GM18511 (cell line): ENCODE measurements around the gene SPTBN5.

Experiments used
- ATAC-seq: cut with Tn5 transposase; IDR thresholded peaks from one replicate; pipeline ENCODE4 v1.9.1; 2021; ENCODE audit warnings: mild to moderate bottlenecking, moderate library complexity; ENCODE audit not compliant: unreplicated experiment

SPTBN5 gene

DNA sequence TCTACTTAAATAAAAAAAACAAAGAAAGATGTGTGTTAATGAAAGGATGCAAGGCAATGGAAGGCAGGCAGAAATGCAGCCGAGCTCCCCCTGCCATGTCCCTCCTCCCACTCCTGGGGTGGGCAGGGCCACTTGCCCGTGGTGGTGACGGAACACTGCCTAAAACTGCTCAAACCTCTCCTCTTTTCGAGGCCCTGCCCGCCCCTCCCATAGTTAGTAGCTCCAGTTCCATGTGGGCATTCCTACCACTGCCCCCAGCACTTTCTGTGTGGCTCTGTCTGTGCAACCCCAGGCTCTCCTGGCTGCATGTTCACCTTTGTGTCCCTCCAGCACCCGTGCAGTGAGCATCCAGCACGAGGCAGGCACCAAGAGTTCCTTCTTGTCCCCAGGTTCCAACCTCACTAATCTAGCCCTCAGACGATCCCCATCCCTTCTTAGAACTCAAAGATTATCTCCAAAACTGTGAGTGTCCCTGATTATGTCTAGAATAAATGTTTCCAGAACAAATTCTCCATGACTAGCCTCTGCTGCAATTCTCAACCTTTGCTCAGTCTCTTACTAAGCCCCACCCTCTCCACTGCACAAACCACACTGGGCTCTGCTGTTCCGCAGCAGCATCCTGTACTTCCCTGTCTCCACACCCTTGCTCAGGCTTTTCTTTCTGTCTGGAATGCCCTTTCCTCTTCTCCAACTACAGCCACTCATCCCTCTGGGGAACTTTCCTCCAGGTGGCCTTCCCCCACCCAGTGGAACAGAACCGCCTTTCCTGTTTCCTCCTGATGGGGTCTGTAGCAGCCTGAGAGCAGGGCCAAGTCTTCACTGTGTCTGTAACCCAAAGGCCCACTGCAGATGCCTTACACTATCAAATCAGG is 32.6 kb upstream of the SPTBN5 start:
- ATAC-seq: no peak

DNA sequence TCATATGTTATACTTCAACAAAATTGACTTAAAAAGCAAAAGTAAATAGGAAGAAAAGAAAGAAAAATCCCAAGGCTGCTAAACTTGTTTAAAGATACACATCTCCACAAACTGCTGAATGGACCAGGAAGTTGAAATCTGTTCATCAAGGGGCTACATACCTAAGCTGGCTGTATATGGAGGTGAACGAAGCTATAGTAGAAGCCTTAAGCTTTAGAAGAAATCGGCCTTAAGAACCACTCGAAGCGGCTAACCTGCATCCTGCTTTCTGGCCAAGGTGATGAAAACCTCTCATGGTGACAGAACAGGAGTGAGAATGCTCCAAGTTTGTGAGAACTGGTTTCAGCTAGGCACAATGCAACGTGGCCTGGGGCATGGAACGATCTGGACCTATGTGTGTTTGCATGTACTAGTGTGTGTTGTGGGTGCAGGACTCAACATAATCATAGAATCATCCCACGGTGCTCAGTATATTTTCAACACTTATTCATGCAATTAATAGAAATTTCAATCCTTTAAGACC is 31.3 kb upstream of the SPTBN5 start:
- no peak for ATAC-seq

DNA sequence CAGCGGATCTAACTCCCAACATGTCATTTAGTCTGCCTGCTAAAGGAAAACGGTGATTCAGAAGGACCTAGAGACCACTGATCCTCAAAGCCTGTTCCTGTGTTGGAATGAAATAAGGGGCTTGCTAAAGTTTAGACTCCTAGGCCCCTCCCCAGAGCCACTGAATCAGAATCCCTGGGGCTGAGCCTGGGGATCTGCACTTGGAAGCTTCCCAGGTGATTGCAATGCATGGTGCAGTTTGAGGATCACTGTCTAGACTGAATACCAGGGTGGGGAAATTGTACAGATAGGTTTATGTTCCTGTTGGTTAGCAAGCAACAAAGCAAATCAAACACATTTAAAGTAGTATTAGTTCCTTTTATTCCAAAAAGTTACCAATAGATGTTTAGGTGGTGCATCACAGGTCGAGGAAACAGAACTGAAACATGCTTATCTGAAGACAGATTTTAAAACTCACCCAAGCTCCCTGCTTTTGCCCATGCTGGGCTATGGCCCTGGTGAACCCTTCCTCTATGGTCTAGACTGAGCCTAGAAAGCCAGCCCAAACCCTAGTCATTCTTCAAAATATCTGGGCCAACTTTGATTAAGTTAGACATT is 29.6 kb upstream of the SPTBN5 start:
- ATAC-seq: no peak

DNA sequence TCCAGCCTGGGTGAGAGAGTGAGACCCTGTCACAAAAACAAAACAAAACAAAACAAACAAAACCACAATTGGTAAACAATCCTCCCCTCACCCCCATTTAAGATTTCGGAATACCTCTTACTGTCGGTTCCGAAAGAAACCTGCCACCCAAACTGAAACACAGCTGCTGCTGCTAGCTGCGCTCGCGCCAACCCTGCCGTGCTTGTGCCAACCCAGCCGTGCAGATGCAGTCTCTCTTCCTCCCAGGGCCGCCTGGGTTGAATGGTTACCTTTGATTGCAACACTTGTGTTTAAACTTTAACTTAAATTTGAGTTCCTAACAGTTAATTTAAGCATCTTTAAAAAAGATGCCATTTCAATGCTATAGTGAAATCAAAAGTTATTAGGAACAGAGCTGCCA is 28.5 kb upstream of the SPTBN5 start:
- no peak for ATAC-seq

DNA sequence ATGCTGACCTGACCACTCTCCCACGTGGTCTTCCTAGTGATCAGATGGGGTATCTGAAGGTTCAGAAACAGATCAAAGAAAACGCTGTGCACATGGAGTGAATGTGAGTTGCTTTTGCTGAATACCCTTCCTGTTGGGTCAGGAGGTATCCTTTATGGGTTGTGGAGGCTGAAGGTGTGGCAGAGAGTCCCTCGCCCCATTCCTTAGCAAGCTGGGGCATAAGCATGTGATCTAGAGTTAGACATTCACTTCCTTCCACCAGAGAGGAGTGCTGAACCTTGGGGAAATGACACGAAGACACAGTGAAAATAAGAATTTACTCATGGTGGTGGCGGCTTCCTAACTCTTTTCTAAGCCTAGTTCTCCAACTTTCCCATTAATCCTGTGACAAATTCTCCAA is 27.8 kb upstream of the SPTBN5 start:
- no peak for ATAC-seq

DNA sequence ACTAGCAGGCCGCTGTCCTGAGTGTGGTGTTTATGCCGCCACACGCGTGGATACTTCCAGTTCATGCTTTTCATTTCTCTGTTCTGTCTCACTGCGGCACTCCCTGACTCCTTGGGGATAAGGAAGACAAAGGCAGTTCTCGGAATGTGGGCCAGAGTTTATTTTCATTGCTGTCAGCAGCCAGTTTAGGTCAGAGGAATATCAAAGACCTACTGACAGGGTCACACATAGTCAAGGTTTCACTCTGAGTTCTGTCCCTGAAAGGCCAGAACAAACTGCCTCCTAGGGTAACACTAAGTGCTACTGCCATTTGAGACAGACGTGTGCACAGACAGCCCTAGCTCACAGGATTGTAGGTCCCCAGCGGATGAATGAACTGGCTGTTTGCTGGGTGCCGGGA is 27.3 kb upstream of the SPTBN5 start:
- no peak for ATAC-seq

DNA sequence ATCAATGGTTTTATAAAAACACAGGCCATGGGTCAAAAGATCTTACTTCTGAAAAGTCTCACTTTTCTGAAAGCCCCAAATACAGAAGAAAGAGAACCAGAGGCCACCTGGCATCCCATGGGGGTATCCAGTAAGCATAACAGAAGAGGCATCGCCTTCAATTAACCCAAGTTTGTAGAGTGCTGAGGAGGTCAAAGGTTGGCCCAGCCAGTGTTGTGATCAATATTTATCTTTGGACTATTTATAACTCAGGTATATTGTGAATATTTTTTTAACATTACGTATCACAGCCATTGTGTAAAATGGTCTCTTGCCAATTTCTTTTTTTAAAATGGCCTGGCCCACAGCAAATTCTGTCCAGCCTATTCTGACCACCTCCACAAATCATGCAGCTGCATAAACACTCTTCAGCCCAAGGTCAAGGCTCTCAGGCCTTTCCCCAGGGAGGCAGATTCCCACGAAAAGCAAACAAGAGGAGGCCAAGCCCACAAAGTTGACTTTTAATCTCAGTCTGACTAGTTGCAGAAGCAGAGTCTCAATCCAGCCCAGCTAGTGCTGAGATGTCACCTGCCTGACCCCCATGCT is 26.2 kb upstream of the SPTBN5 start:
- ATAC-seq: no peak

DNA sequence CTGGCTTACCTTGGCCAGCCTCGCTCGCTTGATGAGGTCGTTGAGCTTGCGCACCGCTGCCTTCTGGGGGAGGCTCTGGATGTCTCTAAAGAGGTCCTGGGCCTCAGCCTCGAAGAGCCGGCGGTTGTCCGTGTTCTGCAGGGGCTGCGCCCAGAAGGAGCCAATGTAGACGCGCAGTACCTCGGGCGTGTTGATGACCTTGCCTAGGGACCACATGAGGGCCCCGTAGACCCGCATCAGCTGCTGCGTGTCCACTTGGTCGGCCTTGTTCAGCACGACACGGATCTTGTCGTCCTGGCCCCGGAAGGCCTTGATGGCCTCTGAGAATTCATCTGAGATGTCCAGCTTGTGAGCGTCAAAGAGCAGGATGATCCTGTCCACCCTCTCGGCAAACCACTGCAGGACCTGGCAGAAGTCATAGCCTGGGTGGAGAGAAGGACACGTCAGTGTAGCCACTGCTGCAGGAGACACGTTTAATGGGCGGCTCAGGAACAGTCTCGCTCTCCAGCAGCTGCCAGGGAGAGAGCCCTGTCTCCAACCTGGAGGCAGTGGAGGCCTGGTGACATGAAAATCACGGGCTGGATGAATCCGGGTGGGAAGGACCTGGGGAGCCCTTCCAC is 25.5 kb upstream of the SPTBN5 start:
- ATAC-seq: no peak

DNA sequence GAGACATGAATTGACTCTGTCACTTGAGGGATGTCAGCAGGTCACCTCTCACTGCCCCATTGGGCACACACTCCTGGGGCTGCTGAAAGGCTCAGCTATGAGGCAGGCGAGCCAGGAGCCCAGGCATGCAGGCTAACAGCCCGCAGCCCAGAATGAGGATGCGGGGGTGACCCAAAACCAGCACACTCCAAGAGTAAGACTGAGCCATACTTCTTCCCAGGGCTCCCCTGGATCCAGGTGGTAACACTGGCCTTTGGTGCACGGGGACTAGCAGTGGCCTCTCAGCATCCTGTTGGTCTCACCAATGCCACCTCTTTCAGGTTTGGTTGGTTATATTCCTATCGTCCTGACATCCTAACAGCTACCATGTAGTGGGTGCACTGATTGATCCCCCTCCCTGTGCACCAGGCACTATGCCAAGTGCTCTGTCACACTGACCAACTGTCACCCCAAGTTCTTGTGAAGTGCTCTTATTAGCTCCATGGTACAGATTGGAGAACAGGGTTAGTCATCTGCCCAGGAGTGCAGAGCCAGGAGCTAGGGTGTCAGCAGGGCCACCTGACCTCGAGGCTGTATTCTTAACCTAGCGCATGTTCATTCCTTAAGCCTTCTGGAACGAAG is 24.8 kb upstream of the SPTBN5 start:
- ATAC-seq: no peak

DNA sequence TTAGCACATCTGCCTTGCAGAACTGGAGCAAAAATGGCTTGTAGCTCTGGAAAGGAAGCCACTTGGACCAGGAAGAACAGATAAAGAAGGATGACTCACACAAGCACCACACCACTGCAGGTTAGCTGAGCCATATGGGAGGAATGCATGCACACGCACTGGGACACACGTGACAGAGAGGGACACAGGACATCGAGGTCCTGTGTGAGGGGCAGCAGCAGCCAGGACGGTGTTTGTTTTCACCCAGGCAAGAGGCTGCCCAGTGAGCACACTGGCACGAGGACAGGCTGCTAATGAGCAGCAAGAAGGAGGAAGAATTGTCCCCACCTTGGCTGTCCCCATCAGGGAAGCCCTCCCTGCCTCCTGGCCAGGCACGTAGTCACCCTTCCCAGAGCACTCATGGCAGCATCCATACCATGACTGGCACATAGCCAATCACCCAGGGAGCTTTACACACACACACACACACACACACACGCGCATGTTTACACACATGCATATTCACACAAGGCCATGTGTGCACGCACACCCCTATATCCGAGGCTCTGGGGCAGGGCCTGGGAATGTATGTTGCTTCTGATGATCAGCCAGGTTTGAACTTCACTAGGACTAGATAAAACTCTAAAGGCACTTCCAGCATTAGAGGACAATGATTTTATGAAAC is 24.0 kb upstream of the SPTBN5 start:
- ATAC-seq: no peak

DNA sequence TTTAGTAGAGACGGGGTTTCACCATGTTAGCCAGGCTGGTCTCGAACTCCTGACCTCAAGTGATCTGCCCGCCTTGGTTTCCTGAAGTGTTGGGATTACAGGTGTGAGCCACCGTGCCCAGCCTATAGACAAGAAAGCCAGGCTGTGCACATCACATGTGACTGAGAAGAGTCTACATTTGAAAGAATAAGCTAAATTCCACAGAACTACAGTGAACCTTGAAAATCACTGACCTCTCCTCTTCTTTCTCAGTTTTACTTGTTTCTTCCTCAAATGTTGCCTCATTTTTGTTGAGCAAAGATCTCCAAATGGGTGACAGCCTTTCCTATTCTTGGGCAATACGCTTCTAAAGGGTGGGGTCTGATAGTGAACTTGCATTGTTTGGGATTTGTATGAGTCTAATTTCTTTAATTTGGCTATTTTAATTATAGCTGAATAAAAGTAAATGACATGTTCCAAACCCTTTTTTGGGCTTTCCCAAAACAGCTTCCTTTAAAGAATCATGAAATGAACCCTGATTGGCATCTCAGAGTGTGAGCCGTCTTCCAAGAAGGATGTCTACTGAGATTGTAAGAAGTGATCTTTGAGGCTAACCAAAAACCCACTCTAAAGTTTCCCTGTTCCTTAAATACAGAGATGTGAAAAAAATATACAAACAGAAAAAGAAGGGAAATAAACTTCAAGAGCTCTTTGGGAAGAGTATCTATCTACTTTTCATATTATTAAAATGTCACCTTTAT is 21.6 kb upstream of the SPTBN5 start:
- no peak for ATAC-seq

DNA sequence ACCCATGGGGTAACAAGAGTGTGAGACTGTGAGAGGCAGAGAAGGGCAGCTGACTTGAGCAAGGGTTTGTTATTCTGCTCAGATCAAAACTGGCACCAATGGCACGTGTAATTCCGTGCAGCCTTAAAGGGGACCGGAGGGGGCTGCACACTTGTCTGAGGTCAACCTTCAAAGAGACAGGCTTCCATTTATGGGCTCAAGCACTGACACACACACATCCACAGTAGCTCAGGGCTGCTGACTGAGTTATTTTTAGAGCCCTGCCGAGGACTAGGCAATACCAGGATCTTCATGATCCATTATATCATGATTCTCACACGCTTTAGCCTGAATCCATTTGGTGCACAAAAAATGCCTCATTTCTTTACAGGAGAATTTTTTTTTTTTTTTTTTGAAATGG is 20.6 kb upstream of the SPTBN5 start:
- ATAC-seq: no peak

DNA sequence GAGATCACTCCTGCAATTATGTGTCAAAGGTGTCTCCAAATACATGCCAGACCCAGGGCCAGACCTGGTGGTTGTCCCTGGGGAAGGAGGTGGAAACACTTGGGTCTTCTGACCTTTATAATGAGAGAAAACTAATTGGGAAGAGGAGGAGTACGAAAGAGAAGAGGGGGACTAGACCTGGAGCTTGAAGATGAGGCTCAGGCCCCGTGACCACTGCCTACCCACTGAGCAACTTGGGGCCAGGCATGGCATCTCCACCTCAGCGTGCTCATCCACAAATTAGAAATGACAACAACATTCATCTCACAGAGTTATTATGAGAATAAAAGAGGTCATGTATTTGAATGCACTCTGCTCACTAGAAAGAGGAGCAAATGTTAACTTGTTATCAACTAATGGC is 19.4 kb upstream of the SPTBN5 start:
- ATAC-seq: no peak

DNA sequence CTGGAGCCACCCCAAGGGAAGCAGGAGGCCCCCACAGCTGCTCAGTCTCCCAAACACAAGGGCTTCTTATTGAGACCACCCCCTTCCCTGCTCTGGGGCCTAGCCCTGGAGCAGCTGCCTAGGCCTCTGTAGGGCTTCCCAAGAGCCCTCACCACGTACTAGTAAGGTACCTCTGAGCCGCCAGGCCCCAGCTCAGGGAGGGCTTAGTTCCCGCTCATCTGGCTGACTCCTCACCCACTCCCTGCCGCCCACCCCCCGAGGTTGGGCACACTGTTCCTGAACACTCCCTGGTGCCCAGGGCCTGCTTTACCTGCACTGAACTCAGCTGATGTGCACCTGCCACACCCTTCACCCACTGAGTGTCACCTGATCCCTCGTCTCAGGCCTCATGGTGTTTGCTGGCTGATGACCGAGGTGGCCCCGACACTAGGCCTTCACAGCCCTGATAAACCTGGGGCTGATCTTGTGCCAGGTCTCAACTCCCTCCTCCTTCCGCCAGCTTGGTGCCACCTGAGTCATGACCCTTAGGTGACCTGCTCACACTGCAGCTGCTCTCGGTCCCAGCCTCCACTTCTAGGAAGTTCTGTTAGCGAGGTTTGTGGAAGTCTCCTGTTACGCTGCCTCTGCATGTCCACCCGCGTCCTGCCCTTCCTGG is 18.0 kb upstream of the SPTBN5 start:
- ATAC-seq: no peak

DNA sequence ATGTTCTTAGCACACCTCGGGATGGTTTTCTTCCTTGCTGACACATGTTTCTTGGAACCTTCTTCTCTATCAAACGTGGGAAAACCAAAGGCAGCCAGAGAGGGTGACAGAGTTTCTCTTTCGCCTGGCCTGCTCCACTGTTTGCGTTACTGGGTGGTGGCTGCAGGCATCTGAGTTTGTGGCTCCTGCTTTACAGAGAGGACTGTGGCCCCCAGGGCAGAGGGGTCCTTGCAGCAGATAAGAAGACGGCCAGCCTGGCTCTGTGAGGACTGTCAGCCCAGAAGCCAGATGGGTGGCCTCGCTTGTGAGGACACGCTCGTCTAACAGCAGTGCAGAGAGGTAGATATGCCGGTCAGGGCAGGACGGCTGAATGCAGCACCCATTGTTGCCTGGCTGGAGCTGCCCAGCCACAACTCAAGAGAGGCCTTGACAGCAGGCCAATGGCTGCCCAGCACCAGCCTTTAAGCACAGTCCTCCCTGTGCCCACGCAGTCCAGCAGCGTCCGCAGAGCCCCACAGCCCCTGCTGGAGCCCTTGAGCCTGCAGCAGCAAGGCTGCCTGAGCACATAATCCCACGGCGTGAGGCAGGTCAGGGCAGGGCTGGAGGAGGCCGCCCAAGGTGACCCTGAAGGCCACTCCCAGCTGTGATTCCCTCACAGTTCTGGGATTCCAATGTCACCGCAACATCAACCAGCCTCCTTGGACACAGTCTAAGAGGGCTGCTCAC is 15.0 kb upstream of the SPTBN5 start:
- ATAC-seq: no peak

DNA sequence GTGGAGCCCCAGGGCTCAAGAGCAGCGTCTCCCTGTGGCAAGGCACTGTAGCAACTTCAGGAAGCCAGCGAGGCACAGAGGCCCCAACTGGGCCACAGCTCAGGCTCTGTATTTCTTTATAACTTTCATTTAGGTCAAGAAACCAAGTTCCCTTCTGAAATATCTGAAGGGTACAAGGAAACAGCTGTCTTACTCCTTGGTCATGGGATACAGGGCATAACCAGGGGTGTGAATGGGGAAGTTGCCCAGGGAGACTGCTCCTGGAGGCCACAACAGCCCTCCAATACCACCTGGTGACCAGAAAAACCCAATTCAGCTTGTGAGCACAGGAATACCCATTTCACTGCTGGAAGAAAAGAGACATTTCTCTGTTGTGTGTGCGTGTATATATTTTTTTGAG is 13.3 kb upstream of the SPTBN5 start:
- ATAC-seq: no peak

DNA sequence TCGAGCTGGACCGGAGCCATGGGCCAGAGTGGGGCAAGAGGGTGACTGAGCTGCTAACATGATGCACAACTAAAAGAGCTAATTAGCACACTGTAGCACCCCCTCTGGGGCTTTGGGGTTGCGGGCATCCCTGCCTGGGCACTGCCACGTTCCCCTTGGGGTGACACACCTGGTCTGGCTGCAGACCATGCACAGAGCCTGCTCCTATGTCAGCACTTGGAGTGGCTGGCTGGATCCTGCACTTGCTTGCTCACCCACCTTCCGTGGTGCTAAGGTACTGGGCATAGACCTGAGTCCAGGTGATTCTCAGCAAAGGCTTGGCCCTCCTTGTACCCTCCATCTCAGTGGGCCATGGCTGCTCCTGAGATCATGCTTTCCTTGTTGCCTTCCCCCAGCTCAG is 12.8 kb upstream of the SPTBN5 start:
- no peak for ATAC-seq

DNA sequence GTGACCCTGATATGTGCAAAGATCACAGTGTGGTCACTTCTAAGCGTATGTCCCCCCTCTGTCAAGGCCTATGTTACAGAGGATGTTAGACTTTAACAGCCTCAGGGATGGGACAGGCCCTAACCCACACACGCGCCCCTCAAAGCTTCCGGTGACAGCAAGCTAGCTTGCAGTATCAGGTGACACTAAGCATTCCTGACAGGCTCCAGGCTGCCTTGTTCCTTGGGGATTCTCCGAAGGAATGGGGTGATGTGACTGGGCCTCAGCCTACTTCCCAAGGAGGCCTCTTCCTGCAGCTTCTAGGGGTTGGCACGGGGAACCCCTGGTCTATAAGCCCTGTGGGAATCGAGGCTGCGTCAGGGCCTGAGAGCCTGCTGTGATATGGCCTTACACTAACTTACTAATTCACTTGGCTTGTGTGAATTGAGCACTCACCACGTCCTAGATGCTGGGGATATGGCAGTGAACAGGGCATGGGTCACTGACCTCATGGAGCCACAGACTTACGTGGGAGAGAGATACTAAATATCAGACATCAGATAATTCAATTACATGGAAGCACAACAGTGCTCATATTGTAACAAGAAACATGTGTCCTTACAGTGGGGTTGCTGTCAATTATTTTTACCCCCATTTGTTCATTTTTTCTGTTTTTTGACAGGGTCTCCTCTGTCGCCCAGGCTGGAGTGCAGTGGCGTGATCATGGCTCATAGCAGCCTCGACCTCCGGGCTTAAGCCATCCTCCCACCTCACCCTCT is 11.4 kb upstream of the SPTBN5 start:
- peak; percentile 20 for ATAC-seq
